ENCODE measurements around the gene COL25A1.

DNA sequence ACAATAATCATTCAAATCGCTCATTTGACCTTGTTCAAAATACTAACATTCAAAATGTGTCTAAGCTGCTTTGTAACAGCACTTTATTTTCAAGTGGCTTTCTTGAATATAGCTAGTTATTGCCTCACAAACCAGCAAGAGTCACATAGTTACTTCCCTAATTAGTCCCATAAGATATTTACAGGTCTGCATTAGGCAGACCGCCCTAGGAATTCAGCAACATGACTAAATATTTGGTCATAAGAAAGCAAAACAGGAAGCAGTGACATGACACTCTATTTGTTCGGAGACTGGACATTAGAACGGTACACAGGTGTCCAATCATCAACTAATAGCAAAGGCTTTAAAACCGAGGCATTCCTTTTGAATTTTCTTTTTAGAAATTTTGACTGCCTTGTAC is 262.0 kb downstream of the COL25A1 start:
- TF ChIP-seq, protein P1, sequence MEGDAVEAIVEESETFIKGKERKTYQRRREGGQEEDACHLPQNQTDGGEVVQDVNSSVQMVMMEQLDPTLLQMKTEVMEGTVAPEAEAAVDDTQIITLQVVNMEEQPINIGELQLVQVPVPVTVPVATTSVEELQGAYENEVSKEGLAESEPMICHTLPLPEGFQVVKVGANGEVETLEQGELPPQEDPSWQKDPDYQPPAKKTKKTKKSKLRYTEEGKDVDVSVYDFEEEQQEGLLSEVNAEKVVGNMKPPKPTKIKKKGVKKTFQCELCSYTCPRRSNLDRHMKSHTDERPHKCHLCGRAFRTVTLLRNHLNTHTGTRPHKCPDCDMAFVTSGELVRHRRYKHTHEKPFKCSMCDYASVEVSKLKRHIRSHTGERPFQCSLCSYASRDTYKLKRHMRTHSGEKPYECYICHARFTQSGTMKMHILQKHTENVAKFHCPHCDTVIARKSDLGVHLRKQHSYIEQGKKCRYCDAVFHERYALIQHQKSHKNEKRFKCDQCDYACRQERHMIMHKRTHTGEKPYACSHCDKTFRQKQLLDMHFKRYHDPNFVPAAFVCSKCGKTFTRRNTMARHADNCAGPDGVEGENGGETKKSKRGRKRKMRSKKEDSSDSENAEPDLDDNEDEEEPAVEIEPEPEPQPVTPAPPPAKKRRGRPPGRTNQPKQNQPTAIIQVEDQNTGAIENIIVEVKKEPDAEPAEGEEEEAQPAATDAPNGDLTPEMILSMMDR (IDR thresholded peaks at IDR 0.05; ENCODE audit: poor library complexity): no peak
- TF ChIP-seq EZH2 (IDR thresholded peaks at IDR 0.05; ENCODE audit: borderline replicate concordance) (no peak), EZH2phosphoT487 (IDR thresholded peaks at IDR 0.05; ENCODE audit: low read depth, severe bottlenecking, unreplicated experiment) (no peak)

Measured in hepatocyte (in vitro differentiated cells).